Hepatocyte (in vitro differentiated cells): Measurements from ENCODE around the gene VASP. TPM values are rescaled to one million over a fixed set of nuclear protein-coding genes. Genes with fewer than 3 reads are reported as not detected.
A peak's percentile ranks its signal among the peaks of the same experiment; 100 is the strongest.

ENCODE experiments used
- DNase-seq: peaks from one replicate; pipeline ENCODE4 v3.0.0-alpha.2; 2016; ENCODE audit warnings: low spot score
- H2AFZ ChIP-seq: fragments of 200-600 bp; sonication (generic); 2 replicates; pipeline ENCODE4 v1.6.0; 2016; ENCODE audit warnings: antibody characterized with exemption, mild to moderate bottlenecking
- H3K27ac ChIP-seq: fragments of 200-600 bp; sonication (generic); 2 replicates; pipeline ENCODE4 v1.5.1; 2016; ENCODE audit warnings: mild to moderate bottlenecking
- H3K27me3 ChIP-seq: fragments of 200-600 bp; sonication (generic); 2 replicates; pipeline ENCODE4 v1.6.1; 2016
- H3K36me3 ChIP-seq: fragments of 200-600 bp; sonication (generic); replicated peaks from 2 replicates; pipeline ENCODE4 v1.5.1; 2016; ENCODE audit warnings: low read depth; ENCODE audit not compliant: insufficient read depth
- H3K4me1 ChIP-seq: fragments of 200-600 bp; sonication (generic); 2 replicates; pipeline ENCODE4 v1.5.1; 2016; ENCODE audit warnings: mild to moderate bottlenecking, moderate library complexity; ENCODE audit not compliant: insufficient read depth
- H3K4me2 ChIP-seq: fragments of 200-600 bp; sonication (generic); 2 replicates; pipeline ENCODE4 v1.6.0; 2016
- H3K4me3 ChIP-seq: fragments of 200-600 bp; sonication (generic); 2 replicates; pipeline ENCODE4 v1.5.1; 2016; ENCODE audit warnings: mild to moderate bottlenecking
- H3K79me2 ChIP-seq: fragments of 200-600 bp; sonication (generic); 2 replicates; pipeline ENCODE4 v1.6.0; 2017; ENCODE audit warnings: mild to moderate bottlenecking
- H3K9me2 ChIP-seq: fragments of 200-600 bp; sonication (generic); replicated peaks from 2 replicates; pipeline ENCODE4 v1.6.0; 2017; ENCODE audit warnings: mild to moderate bottlenecking; ENCODE audit not compliant: insufficient read depth
- H3K9me3 ChIP-seq: fragments of 200-600 bp; sonication (generic); 2 replicates; pipeline ENCODE4 v1.5.1; 2016; ENCODE audit warnings: low read depth, mild to moderate bottlenecking
- H4K20me1 ChIP-seq: fragments of 200-600 bp; sonication (generic); 2 replicates; pipeline ENCODE4 v1.6.0; 2016; ENCODE audit warnings: mild to moderate bottlenecking; ENCODE audit not compliant: insufficient read depth, poor library complexity, severe bottlenecking
- EZH2 ChIP-seq: fragments of 200-600 bp; sonication (generic); IDR thresholded peaks from 2 replicates; pipeline ENCODE4 v1.6.1; 2016; ENCODE audit warnings: antibody characterized with exemption, mild to moderate bottlenecking, borderline replicate concordance
- EZH2phosphoT487 ChIP-seq: fragments of 200-600 bp; sonication (generic); IDR thresholded peaks from one replicate; pipeline ENCODE4 v1.6.1; 2018; ENCODE audit warnings: antibody characterized with exemption, mild to moderate bottlenecking, low read depth, moderate library complexity; ENCODE audit not compliant: unreplicated experiment, severe bottlenecking
- WGBS: methylation state at CpG from one replicate; pipeline ENCODE4 v1.1.6; 2016; ENCODE audit warnings: low lambda C conversion rate; ENCODE audit errors: missing lambda C conversion rate; 5-methylcytosine and 5-hydroxymethylcytosine counted together
- polyA plus RNA-seq: library from polyadenylated mRNA; unstranded; fragments of >200 nt; fragmentation: Nextera tagmentation; extraction: Ambion mirVana; gene quantifications from 2 replicates; pipeline ENCODE4 v1.2.1, GENCODE V29; 2016
- total RNA-seq: library from RNA; depleted of rRNA; stranded (reverse); fragments of >200 nt; gene quantifications from 2 replicates; pipeline ENCODE4 v1.2.3, GENCODE V29; 2014
- TF ChIP-seq, protein P1 (sequence below): fragments of 200-600 bp; sonication (generic); IDR thresholded peaks from 2 replicates; pipeline ENCODE4 v1.5.1; 2016; ENCODE audit warnings: antibody characterized with exemption, mild to moderate bottlenecking; ENCODE audit not compliant: poor library complexity

VASP gene
- total and polyA plus RNA-seq, 2 experiments from 2014 or later: 68.9 to 86.0 TPM

DNA sequence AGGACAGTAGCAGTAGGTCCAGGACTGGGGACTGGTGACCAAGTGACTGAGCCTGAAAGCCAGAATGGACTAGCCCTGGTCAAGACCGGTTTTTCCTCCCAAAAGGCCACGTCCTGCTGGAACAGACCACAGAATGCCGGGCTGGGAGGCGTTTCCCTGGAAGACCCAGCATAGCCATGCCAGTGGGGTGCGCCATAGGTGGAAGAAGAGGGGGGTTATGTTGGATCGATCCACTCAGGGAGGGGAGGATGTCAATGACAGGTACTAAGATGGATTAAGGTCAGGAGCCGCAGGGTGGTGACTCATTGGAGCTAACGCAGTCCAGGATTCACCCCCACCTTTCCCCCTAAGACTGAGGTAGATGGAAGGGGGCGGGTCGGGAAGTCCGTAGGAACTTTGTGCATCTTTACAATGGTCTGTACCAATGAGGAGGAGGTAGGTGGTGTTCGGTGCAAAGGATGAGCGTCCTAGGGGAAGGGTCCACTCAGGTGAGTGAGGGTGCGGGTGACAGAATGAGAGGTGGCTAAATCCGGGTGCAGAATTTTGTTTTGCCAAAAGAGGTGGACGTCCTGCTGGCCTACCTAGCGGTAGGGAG lies 21.0 kb downstream of the VASP start:
- Histone ChIP-seq H3K4me3 (no peak overlapping the region), H2AFZ (no peak overlapping the region), H3K27ac (peak overlapping the region; percentile 44), H3K79me2 (no peaks in the 10 kb centered on the region), H3K4me2 (peak overlapping the region; percentile 91), H3K9me2 (no peaks in the 10 kb centered on the region), H3K36me3 (no peaks in the 10 kb centered on the region), H3K9me3 (no peaks in the 10 kb centered on the region), H4K20me1 (no peaks in the 10 kb centered on the region), H3K27me3 (no peaks in the 10 kb centered on the region), H3K4me1 (peaks cover 4% of the 10 kb centered on the region)
- TF ChIP-seq, protein P1, sequence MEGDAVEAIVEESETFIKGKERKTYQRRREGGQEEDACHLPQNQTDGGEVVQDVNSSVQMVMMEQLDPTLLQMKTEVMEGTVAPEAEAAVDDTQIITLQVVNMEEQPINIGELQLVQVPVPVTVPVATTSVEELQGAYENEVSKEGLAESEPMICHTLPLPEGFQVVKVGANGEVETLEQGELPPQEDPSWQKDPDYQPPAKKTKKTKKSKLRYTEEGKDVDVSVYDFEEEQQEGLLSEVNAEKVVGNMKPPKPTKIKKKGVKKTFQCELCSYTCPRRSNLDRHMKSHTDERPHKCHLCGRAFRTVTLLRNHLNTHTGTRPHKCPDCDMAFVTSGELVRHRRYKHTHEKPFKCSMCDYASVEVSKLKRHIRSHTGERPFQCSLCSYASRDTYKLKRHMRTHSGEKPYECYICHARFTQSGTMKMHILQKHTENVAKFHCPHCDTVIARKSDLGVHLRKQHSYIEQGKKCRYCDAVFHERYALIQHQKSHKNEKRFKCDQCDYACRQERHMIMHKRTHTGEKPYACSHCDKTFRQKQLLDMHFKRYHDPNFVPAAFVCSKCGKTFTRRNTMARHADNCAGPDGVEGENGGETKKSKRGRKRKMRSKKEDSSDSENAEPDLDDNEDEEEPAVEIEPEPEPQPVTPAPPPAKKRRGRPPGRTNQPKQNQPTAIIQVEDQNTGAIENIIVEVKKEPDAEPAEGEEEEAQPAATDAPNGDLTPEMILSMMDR: no peak
- TF ChIP-seq EZH2phosphoT487: no peak
- WGBS: 12% methylated on average over 17 of the region's 17 CpGs
- DNase-seq: peak; percentile 68

DNA sequence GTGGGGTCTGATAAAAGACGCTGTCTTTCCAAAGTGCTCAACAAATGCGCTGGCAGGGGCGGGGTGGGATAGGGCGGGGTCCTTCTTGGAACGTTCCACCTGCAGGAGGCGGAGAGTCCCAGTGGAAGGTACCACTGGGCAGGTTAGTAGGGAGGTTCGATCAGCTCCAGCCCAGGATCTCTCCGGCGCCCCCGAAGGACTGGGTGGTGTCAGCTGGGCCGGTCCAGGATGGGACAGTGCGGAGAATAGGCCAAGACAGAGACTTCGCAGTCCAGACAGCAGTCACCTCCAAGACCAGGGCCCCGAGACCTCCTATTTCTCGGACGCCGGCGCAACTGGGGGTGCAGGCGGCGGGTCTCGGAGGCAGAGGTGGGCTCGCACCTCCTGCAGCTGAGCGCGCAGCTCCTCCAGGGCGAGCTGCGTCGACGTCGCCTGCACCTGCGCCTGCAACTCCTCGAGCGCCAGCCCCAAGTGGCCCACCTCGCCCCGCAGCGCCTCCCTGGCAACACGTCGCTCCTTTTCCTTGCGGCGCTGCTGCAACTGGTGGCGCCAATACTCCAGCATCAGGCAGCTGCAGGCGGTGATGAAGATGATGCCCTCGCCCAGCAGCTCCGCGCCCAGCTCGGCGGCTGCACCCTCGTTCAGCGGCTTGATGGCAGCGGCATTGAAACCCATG lies 21.6 kb downstream of the VASP start:
- 5% methylated on average over 26 of the region's 49 CpGs for WGBS
- no peaks in the 10 kb centered on the region for H3K27me3 ChIP-seq
- no peaks in the 10 kb centered on the region for H3K79me2 ChIP-seq
- TF ChIP-seq EZH2 (no peak), EZH2phosphoT487 (no peak)
- TF ChIP-seq, protein P1: peak; percentile 22
- no peaks in the 10 kb centered on the region for H3K9me2 ChIP-seq
- no peaks in the 10 kb centered on the region for H3K9me3 ChIP-seq
- peak overlapping the region; percentile 56 for H2AFZ ChIP-seq
- H3K4me1 ChIP-seq: peaks cover 4% of the 10 kb centered on the region
- no peaks in the 10 kb centered on the region for H4K20me1 ChIP-seq
- H3K27ac ChIP-seq: peak overlapping the region; percentile 44
- peak overlapping the region; percentile 17 for H3K4me3 ChIP-seq
- no peaks in the 10 kb centered on the region for H3K36me3 ChIP-seq
- peak overlapping the region; percentile 91 for H3K4me2 ChIP-seq
- peak; percentile 76 for DNase-seq

DNA sequence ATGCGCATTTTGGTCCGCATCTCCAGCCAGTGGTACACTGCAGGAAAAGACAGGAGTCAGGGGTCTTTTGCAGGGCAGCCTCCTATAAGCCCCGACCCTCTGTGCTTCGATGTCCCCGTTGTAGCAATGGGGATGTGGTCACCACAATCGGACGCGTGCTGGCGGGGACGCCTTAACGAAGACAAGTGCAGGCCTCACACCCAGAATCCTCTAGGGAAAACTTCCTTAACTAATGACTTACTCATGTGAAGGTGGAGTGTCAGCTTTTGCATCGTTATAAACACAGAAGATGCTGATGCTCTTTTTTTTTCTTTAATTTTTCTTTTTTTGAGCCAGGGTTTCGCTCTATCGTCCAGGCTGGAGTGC lies 22.1 kb downstream of the VASP start:
- Histone ChIP-seq H3K36me3 (no peaks in the 10 kb centered on the region), H3K9me3 (no peaks in the 10 kb centered on the region), H3K27me3 (no peaks in the 10 kb centered on the region), H3K9me2 (no peaks in the 10 kb centered on the region), H4K20me1 (no peaks in the 10 kb centered on the region), H3K27ac (no peak overlapping the region), H3K4me2 (peak overlapping the region; percentile 91), H3K4me3 (no peak overlapping the region), H2AFZ (peak overlapping the region; percentile 56), H3K4me1 (peaks cover 4% of the 10 kb centered on the region), H3K79me2 (no peaks in the 10 kb centered on the region)
- TF ChIP-seq, protein P1: no peak
- TF ChIP-seq EZH2phosphoT487 (no peak), EZH2 (no peak)
- DNase-seq: no peak
- 52% methylated on average over 14 of the region's 14 CpGs for WGBS
